Skeletal muscle satellite cell (primary cell): ENCODE results near the gene DLGAP4. TPM values are rescaled to one million over a fixed set of nuclear protein-coding genes. Genes with fewer than 3 reads are reported as not detected.

Experiments used
- H3K27me3 ChIP-seq: 2 replicates; pipeline ENCODE4 v1.7.0; 2013; ENCODE audit warnings: low read length; ENCODE audit not compliant: control insufficient read depth, insufficient read depth
- H3K36me3 ChIP-seq: 2 replicates; pipeline ENCODE4 v1.7.0; 2013; ENCODE audit warnings: mild to moderate bottlenecking, control low read depth, low read length; ENCODE audit not compliant: insufficient read depth
- H3K4me1 ChIP-seq: 2 replicates; pipeline ENCODE4 v1.7.0; 2013; ENCODE audit warnings: low read length; ENCODE audit not compliant: control insufficient read depth, insufficient read depth
- H3K4me2 ChIP-seq: 2 replicates; pipeline ENCODE4 v1.7.0; 2013; ENCODE audit warnings: mild to moderate bottlenecking, low read length
- H3K4me3 ChIP-seq: 2 replicates; pipeline ENCODE4 v1.7.0; 2013; ENCODE audit warnings: low read length
- H3K9ac ChIP-seq: 2 replicates; pipeline ENCODE4 v1.7.0; 2013; ENCODE audit warnings: mild to moderate bottlenecking, low read depth, low read length, moderate library complexity
- H3K9me3 ChIP-seq: replicated peaks from 2 replicates; pipeline ENCODE4 v1.7.0; 2013; ENCODE audit warnings: mild to moderate bottlenecking, control low read depth, low read length
- total RNA-seq: library from RNA; depleted of rRNA; stranded (reverse); fragments of >200 nt; gene quantifications from 2 replicates; pipeline ENCODE4 v1.2.3, GENCODE V29; 2012; rRNA removed

The DLGAP4 gene, protein sequence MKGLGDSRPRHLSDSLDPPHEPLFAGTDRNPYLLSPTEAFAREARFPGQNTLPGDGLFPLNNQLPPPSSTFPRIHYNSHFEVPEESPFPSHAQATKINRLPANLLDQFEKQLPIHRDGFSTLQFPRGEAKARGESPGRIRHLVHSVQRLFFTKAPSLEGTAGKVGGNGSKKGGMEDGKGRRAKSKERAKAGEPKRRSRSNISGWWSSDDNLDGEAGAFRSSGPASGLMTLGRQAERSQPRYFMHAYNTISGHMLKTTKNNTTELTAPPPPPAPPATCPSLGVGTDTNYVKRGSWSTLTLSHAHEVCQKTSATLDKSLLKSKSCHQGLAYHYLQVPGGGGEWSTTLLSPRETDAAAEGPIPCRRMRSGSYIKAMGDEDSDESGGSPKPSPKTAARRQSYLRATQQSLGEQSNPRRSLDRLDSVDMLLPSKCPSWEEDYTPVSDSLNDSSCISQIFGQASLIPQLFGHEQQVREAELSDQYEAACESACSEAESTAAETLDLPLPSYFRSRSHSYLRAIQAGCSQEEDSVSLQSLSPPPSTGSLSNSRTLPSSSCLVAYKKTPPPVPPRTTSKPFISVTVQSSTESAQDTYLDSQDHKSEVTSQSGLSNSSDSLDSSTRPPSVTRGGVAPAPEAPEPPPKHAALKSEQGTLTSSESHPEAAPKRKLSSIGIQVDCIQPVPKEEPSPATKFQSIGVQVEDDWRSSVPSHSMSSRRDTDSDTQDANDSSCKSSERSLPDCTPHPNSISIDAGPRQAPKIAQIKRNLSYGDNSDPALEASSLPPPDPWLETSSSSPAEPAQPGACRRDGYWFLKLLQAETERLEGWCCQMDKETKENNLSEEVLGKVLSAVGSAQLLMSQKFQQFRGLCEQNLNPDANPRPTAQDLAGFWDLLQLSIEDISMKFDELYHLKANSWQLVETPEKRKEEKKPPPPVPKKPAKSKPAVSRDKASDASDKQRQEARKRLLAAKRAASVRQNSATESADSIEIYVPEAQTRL
- 13.7 and 25.3 TPM in 2 replicates for total RNA-seq

DNA sequence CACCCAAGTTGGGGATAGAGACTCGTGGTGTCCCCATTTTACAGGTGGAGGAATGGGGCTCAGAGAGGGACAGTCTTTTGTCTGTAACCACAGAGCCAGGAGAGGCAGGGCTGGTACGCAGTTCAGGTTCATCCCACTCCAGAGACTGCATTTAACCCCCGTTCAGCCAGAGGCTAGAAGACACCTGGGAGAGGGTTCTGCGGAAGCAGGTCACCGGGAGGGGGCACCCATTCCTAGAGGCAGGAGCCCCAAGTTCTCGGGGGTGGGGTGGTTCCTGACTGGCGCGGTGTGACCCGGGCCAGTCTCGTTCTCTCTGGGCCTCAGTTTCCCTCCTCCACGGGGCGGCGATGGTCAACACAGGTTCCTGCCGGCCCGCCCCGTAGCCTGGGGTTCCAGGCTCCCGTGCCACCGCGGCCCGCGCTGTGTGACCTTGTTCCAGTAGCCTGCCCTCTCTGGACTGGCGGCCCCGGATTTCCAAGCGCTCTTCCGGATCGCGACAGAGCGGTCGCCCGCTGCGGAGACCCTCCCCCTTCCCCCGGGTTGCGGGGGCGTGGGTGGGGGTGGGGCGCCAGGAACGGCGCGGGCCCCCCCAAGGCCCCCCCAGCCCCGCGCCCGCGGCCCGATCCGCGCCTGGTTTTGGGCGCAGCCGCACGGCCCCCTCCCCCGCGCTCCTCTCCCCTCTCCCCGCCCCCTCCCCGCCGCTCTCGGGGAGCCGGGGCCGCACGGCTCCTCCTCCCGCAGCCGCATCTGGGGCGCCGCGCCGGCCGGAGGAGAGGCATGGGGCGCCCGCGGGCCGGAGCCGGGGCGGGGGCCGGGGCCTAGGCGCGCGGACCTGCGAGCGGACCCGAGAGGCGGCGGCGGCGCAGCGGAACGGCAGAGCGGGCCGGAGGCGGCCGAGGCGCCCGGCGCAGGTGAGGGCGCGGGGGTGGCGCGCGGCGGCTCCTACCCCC lies at the start of gene DLGAP4:
Gene DLGAP4, plus strand, starts transcription at position 738 of the 950 bp plus-strand sequence. CDS start 125,379 bp downstream, outside the sequence.
- H3K9me3 ChIP-seq = no peaks in the 10 kb centered on the region
- H3K4me3 ChIP-seq = no peak within 1 kb of the TSS
- H3K27me3 ChIP-seq = peaks cover 92% of the 10 kb centered on the region
- no peak within 1 kb of the TSS for H3K4me2 ChIP-seq
- no peak within 1 kb of the TSS for H3K9ac ChIP-seq
- H3K4me1 ChIP-seq = no peaks in the 10 kb centered on the region
- no peaks in the 10 kb centered on the region for H3K36me3 ChIP-seq

DNA sequence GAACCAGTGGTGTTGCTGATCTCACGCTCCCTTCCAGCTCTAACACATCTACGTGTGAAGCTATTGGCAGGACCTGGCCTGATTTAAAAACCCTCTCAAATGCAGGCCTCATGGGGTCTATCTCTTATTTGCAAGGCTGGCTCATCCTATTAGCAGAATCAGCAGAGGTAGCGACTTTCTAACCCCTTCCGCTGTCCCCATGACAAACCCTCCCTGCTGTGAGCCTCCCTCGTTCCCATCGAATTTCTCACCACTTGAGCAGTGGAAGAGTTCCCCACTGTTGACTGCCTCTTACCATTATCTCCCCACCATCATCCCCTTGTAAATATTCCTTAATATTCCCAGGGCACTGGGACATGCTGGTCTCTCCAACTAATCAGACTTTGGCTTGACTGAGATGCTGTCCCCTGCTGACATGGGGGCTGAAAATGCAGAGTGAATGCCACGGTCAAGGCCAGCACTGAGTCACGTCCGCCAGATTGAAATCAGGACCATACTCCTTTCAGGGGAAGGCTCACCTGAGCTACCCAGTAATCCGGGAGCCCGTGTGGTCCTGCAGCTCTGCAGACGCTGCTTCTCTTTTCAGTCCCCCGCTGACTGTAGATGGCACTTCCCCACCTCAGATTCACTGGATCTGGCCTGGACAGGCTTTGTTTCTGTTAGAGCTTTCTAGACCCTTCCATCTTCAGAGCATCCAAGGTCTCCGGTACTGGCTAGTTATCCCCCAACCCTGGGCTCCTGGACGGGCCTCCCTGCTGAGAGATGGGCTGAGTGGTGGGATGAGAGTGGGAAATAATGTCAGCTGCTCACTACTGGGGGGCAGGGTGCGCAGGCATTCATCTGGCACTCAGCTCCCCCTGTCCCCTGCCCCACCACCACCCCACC lies 46.7 kb upstream of the DLGAP4 start:
- Histone ChIP-seq H3K36me3 (peaks cover 10% of the 10 kb centered on the region), H3K9ac (no peak overlapping the region)

DNA sequence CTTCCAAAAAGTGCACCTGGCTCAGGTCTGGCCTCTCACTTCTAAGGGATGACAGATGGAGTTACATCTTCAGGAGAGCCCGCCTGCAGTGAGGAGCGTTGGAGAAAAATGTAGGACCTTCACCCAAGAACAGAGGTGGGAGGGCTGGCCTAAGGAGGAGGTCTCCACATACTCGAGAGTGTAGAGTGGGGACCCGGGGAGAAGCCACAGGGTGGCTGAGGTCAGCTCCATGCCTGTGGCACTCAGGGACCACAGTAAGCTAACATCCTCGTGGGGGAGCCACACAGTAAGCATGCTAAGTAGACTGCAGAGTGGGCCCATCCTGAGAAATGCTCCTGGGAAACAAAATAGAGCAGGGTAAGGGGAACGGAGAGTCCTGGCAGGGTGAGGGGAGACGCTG lies 45.8 kb upstream of the DLGAP4 start:
- Histone ChIP-seq H3K4me3 (no peak overlapping the region), H3K36me3 (peaks cover 8% of the 10 kb centered on the region), H3K9me3 (no peaks in the 10 kb centered on the region), H3K4me2 (no peak overlapping the region), H3K4me1 (no peaks in the 10 kb centered on the region), H3K27me3 (peaks cover 17% of the 10 kb centered on the region), H3K9ac (no peak overlapping the region)

More for the DNA sequence above, 46.7 kb upstream of the DLGAP4 start:
- Histone ChIP-seq H3K4me3 (no peak overlapping the region), H3K27me3 (peaks cover 8% of the 10 kb centered on the region), H3K4me1 (no peaks in the 10 kb centered on the region), H3K9me3 (no peaks in the 10 kb centered on the region), H3K4me2 (no peak overlapping the region)

DNA sequence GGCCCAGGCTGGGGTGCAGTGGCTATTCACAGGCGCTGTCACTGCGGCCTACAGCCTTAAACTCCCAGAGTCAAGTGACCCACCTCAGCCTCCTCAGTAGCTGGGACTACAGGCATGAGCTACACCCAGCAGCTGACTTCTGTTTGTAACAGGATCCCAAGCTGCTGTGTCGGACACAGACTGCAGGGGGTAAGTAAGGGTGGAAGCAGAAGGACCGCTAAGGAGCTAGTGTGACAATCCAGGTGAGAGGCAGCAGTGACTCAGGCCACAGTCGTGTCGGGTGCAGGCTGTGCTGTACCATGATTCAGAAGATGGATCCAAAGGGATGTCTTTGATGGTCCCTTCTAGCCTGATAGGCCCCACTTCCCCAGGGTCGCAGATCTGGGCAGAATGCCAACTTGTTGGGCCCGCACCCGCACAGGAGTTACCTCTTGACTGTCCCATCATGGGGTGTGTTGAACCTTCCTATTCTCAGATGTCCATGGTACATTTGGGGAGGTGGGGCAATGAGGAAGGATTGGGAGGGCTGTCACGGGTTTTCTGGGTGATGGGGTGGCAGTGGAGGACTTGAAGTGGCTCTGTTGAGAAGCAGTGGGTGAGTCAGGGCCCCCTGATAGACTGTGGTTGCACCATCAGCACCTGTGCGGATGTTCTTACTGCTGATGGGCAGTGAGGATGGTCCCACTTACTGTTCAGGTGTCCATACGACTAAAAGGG lies 44.6 kb upstream of the DLGAP4 start:
- Histone ChIP-seq H3K4me2 (no peak overlapping the region), H3K9me3 (no peaks in the 10 kb centered on the region), H3K4me3 (no peak overlapping the region), H3K27me3 (peaks cover 27% of the 10 kb centered on the region), H3K9ac (no peak overlapping the region), H3K36me3 (peaks cover 2% of the 10 kb centered on the region), H3K4me1 (no peaks in the 10 kb centered on the region)

DNA sequence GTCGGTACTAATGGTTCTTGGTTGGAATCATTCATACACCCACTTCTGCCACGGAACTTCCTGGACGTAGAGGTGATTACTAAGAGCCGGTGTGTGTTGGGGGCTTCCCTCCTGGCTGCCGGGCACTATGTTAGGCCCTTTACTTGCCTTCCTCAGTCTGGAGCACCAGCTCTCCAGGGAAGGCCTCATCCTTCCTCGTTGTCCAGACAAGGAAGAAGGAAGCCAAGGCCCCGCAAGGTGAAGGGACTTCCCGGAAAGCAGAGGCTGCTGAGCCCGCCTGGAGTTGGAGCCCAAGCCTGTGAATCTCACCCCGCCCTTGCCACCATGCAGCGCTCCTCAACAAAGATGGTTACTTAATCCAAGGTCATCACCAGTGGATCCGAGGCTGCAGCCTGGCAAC lies 43.7 kb upstream of the DLGAP4 start:
- Histone ChIP-seq H3K4me2 (no peak overlapping the region), H3K36me3 (no peaks in the 10 kb centered on the region), H3K4me1 (no peaks in the 10 kb centered on the region), H3K27me3 (peaks cover 36% of the 10 kb centered on the region), H3K9ac (no peak overlapping the region), H3K4me3 (no peak overlapping the region), H3K9me3 (no peaks in the 10 kb centered on the region)

DNA sequence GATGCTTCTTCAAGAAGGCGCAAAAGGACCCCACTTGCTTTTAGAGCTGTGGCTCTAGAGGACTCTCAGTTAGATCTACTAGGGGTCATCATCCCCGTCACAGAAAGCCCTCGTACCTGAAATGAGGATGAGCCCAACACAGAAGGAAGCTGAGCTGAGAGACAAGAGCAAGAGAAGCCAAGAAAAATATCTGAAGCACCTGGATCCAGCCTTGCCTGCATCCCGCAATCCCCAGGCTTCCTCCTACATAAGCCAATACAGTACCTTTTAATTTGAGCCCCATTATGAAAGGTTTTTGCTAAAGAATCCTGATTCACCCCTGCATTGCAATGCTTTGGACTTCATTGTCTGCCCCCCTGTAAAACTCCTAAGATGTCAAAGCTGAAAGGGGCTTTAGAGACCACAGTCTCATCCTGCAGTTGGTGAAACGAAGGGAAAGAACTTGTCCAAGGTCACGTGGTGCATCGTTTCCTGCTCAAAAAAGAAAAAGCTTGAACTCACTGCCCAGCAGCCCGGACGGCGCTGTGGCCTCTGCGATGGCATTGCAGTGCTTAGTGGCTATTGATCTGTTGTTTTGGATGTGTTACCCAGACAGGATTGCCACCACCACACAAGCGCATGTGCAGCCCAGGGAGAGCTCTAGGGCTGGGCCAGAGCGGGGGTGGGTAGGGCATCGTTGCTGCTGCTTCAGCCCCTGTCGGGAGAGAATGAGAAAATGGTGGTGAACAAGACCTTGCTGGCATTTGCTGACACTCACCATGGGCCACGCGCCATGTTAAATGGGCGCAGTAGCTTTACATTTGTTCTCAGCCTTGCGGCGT lies 41.5 kb upstream of the DLGAP4 start:
- Histone ChIP-seq H3K9me3 (no peaks in the 10 kb centered on the region), H3K27me3 (peaks cover 53% of the 10 kb centered on the region), H3K4me2 (no peak overlapping the region), H3K4me1 (no peaks in the 10 kb centered on the region), H3K9ac (no peak overlapping the region), H3K4me3 (no peak overlapping the region), H3K36me3 (no peaks in the 10 kb centered on the region)

DNA sequence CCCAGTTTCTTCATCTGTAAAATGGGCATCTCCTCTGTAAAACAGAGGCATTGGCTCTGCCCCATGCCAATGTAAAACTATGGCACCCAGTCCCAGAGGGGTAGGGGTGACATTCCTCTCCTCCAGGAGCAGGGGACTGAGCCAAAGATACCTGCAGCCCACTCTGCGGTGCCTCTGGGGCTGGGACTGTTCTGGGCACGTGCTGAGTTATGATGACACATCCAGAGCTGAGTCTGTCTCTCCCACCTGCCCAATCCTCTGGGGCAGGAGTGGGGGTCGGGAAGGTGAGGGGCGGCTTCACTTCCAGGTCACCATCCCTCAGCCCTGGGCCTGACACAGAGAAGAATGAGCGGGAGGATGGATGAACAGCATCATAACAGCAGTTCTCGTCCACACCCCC lies 40.0 kb upstream of the DLGAP4 start:
- H3K36me3 ChIP-seq = no peaks in the 10 kb centered on the region
- H3K4me2 ChIP-seq = no peak overlapping the region
- peaks cover 56% of the 10 kb centered on the region for H3K27me3 ChIP-seq
- H3K9me3 ChIP-seq = no peaks in the 10 kb centered on the region
- no peak overlapping the region for H3K9ac ChIP-seq
- H3K4me3 ChIP-seq = no peak overlapping the region
- no peaks in the 10 kb centered on the region for H3K4me1 ChIP-seq

DNA sequence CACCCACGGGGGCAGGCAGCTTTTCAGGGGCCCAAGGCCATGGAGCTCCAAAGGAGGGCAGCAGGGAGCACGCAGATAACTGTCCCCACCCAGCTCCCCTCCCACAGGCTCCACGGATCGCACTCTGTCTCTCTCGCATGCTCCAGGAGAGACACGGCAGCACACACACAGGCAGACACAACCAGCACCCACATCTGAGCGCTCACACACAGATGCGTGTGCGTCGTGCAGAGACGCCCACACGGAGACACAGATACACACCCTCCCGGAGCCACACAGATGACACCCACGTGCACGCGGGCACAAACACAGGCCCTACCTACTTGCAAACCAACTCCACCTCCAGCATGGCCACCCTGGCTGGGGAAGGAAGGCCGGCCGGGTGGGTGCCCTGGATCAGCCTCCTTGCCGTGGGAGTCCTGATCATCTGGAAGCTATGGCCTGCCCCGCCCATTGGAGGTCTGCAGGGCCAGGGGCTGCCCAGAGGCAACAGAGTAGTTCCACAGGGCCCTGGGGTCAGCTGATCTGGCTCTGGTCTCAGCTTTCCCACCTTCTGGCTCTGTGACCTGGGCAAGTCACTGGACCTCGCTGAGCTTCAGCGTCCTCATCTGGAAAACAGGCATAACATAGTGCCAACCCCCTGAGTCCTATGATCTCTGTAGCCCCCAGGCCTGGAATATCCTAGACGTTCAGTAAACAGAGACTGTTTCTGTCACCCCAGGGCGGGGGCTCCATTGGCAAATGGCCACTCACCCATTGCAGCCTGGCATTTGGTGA lies 38.3 kb upstream of the DLGAP4 start:
- peaks cover 69% of the 10 kb centered on the region for H3K27me3 ChIP-seq

More for the DNA sequence above, 38.3 kb upstream of the DLGAP4 start:
- H3K36me3 ChIP-seq = no peaks in the 10 kb centered on the region
- no peaks in the 10 kb centered on the region for H3K4me1 ChIP-seq
- H3K4me3 ChIP-seq = no peak overlapping the region
- no peaks in the 10 kb centered on the region for H3K9me3 ChIP-seq
- H3K9ac ChIP-seq = no peak overlapping the region
- no peak overlapping the region for H3K4me2 ChIP-seq
